ENCODE results near the gene YIPF4.

DNA sequence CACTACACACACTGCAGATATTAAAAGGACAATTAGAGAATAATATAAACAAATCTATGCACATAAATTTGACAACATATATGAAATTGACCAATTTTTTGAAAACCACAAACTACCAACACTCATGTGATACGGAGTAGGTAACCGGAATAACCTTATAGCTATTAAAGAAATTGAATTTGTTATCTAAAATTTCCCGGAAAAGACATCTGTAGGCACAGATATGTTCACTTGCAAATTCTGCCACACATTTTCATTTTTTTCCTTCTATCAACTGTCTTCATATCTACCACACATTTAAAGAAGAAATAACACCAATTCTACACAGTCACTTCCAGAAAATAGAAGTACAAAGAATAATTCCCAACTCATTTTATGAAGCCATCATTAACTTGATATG is 35.4 kb upstream of the YIPF4 start:
- TF ChIP-seq POLR2AphosphoS5 (IDR thresholded peaks at IDR 0.05; ENCODE audit: low read depth, low read length) (no peak), POLR2A (IDR thresholded peaks at IDR 0.05; ENCODE audit: low read depth, low read length) (no peak), TAF1 (IDR thresholded peaks at IDR 0.05; ENCODE audit: borderline replicate concordance, low read depth, low read length) (no peak)
